ENCODE results near the gene ARHGAP21.
A peak's percentile ranks its signal among the peaks of the same experiment; 100 is the strongest.

DNA sequence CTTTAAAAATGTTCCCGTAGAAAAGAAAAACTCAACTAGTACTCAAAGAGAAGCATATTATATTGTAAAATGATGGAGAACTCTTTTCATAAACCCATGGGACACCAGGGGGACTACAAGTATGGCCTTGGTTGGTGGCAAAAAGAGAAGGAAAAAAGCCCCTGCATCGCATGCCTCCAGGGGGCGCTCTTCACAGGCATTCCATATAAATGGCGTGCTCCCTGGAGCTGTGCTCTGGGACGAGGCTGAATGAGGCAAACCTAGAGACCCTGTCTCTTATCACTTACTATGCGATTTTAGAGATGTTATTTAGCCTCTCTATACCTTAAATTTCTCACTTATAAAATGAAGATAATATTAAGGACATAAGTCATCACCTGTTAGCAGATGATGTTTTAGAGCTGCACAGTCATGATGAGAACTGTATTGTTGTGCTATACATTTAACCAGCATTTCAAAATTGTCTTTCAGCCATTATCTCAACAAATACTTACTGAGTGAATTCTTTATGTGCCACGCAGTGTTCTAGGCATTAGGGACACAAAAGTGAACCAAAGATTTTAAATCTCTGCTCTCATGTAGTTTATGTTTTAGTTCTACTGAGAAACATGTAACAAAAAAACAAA lies 105.8 kb downstream of the ARHGAP21 start:
- TF ChIP-seq, protein P1, sequence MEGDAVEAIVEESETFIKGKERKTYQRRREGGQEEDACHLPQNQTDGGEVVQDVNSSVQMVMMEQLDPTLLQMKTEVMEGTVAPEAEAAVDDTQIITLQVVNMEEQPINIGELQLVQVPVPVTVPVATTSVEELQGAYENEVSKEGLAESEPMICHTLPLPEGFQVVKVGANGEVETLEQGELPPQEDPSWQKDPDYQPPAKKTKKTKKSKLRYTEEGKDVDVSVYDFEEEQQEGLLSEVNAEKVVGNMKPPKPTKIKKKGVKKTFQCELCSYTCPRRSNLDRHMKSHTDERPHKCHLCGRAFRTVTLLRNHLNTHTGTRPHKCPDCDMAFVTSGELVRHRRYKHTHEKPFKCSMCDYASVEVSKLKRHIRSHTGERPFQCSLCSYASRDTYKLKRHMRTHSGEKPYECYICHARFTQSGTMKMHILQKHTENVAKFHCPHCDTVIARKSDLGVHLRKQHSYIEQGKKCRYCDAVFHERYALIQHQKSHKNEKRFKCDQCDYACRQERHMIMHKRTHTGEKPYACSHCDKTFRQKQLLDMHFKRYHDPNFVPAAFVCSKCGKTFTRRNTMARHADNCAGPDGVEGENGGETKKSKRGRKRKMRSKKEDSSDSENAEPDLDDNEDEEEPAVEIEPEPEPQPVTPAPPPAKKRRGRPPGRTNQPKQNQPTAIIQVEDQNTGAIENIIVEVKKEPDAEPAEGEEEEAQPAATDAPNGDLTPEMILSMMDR (IDR thresholded peaks at IDR 0.05; ENCODE audit: low read length): peak; percentile 96
- TF ChIP-seq EZH2 (optimal IDR thresholded peaks at IDR 0.05; ENCODE audit: low read depth, low read length) (no peak), EZH2phosphoT487 (IDR thresholded peaks at IDR 0.05; ENCODE audit: low read length) (no peak)

Measured in MM.1S (cell line).